HepG2 (cell line): Measurements from ENCODE around the gene B4GALT5. TPM values are rescaled to one million over a fixed set of nuclear protein-coding genes. Genes with fewer than 3 reads are reported as not detected.

ENCODE experiments used
- BCL6 ChIP-seq: IDR thresholded peaks from 2 replicates; pipeline ENCODE4 v1.6.1; 2016; ENCODE audit warnings: missing genetic modification reagents, missing compliant biosample characterization
- DNMT3B ChIP-seq: conservative IDR thresholded peaks from 2 replicates; pipeline ENCODE4 v1.6.1; 2016; ENCODE audit warnings: missing biosample characterization, control low read depth
- FOXK2 ChIP-seq: fragments of 450-650 bp; IDR thresholded peaks from 2 replicates; pipeline ENCODE4 v1.6.1; 2016
- HOXD1 ChIP-seq: sonication (generic); formaldehyde crosslinking; IDR thresholded peaks from 2 replicates; pipeline ENCODE4 v1.5.0; 2020; ENCODE audit warnings: missing genetic modification reagents
- SETDB1 ChIP-seq: sonication (generic); formaldehyde crosslinking; IDR thresholded peaks from 2 replicates; pipeline ENCODE4 v1.5.1; 2020; ENCODE audit warnings: missing genetic modification reagents, mild to moderate bottlenecking, borderline replicate concordance
- ZNF138 ChIP-seq: sonication (generic); formaldehyde crosslinking; IDR thresholded peaks from 2 replicates; pipeline ENCODE4 v1.5.0; 2020; ENCODE audit warnings: mild to moderate bottlenecking, low read depth, missing genetic modification reagents
- ZNF263 ChIP-seq: sonication (generic); formaldehyde crosslinking; IDR thresholded peaks from 2 replicates; pipeline ENCODE4 v1.4.0; 2020; ENCODE audit warnings: missing genetic modification reagents
- ZNF326 ChIP-seq: sonication (generic); formaldehyde crosslinking; IDR thresholded peaks from 2 replicates; pipeline ENCODE4 v1.4.0; 2020; ENCODE audit warnings: missing genetic modification reagents, borderline replicate concordance
- ZNF343 ChIP-seq: sonication (generic); formaldehyde crosslinking; IDR thresholded peaks from 2 replicates; pipeline ENCODE4 v1.4.0; 2020; ENCODE audit warnings: mild to moderate bottlenecking, missing genetic modification reagents
- ZNF451 ChIP-seq: sonication (generic); formaldehyde crosslinking; IDR thresholded peaks from 2 replicates; pipeline ENCODE4 v1.5.0; 2020; ENCODE audit warnings: mild to moderate bottlenecking, missing genetic modification reagents
- ZNF629 ChIP-seq: sonication (generic); formaldehyde crosslinking; conservative IDR thresholded peaks from 2 replicates; pipeline ENCODE4 v1.5.0; 2020; ENCODE audit warnings: missing genetic modification reagents
- ZNF7 ChIP-seq: IDR thresholded peaks from 2 replicates; pipeline ENCODE4 v1.6.1; 2016; ENCODE audit warnings: missing biosample characterization, missing genetic modification reagents
- ZNF747 ChIP-seq: sonication (generic); formaldehyde crosslinking; IDR thresholded peaks from 2 replicates; pipeline ENCODE4 v1.8.1; 2023; ENCODE audit warnings: missing genetic modification reagents, mild to moderate bottlenecking, borderline replicate concordance
- ZNF83 ChIP-seq: sonication (generic); formaldehyde crosslinking; IDR thresholded peaks from 2 replicates; pipeline ENCODE4 v1.4.0; 2020; ENCODE audit warnings: missing genetic modification reagents, mild to moderate bottlenecking, borderline replicate concordance
- polyA plus RNA-seq, 8 experiments: library from polyadenylated mRNA; depleted of rRNA in 3 of 8; stranded (reverse) in 7 of 8; unstranded in 1 of 8; fragments of >200 nt; fragmentation: Illumina TruSeq in 4 of 8; extraction: Trizol in 4 of 8; gene quantifications; 2 replicates each; pipeline versions ENCODE4 v1.2.1 to v1.2.3, GENCODE V29; 2011 to 2016; ENCODE audit warnings: low read depth in 4 of 8, missing spikeins in 1 of 8, mixed read lengths in 1 of 8; ENCODE audit not compliant: insufficient read depth in 1 of 8
- total RNA-seq, 5 experiments: library from RNA; depleted of rRNA; stranded (reverse); fragments of >200 nt; fragmentation: Illumina TruSeq; extraction: Trizol; gene quantifications; 2 replicates each; pipeline ENCODE4 v1.2.3, GENCODE V29; 2016; ENCODE audit warnings: low read depth in 1 of 5
- TF ChIP-seq, protein P1 (sequence below): sonication (generic); formaldehyde crosslinking; IDR thresholded peaks from 2 replicates; pipeline ENCODE4 v1.5.0; 2020; ENCODE audit warnings: mild to moderate bottlenecking, low read depth, missing genetic modification reagents, borderline replicate concordance
- TF ChIP-seq, protein P2 (sequence below): sonication (generic); formaldehyde crosslinking; conservative IDR thresholded peaks from 2 replicates; pipeline ENCODE4 v1.5.0; 2020; ENCODE audit warnings: missing genetic modification reagents
- TF ChIP-seq, protein P3 (sequence below): sonication (generic); formaldehyde crosslinking; IDR thresholded peaks from 2 replicates; pipeline ENCODE4 v1.5.0; 2020; ENCODE audit warnings: mild to moderate bottlenecking, missing genetic modification reagents, borderline replicate concordance
- TF ChIP-seq, protein P4 (sequence below): sonication (generic); formaldehyde crosslinking; IDR thresholded peaks from 2 replicates; pipeline ENCODE4 v1.5.0; 2020; ENCODE audit warnings: mild to moderate bottlenecking, missing genetic modification reagents

Gene B4GALT5
- total and polyA plus RNA-seq, 2 of the 13 experiments (the other 11 are each of a cell fraction or from before 2014, with no cell fraction given), result 27.3 to 30.9 TPM

DNA sequence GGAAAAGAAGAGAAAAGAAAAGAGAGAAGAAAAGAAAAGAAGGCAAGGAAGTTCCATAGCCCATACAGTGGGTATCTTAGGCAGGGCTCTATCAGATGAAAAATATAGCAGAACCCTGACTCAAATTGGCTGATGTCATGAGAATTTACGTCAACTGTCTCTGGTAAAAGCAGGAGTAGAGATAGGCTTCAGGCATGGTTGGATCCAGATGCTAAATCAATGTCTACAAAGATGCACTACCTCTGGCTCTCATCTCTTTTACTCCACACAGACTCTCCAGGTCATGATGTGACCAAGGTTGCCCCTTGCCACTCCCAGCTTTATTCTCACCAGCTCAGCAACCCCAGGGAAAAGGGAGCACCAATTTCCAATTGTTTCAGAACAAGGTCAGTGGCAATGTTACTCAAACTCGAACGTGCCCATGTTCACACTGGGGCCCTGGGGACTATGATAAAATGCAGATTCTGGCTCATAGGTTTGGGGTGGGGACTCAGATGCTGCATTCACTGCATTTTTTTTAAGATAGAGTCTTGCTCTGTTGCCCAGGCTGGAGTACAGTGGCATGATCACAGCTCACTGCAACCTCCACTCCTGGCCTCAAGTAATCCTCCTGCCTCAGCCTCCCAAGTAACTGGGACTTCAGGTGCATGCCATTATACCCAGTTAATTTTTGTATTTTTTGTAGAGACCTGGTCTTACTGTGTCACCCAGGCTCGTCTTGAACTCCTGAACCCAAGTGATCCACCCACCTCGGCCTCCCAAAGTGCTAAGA is 112.3 kb downstream of the B4GALT5 start (continued):
- TF ChIP-seq ZNF83 (0 out of 2 replicates have a peak, but pooled peaks have one; percentile 47), BCL6 (CRISPR knock-in tag) (no peak), ZNF326 (no peak), ZNF629 (CRISPR knock-in tag) (no peak), SETDB1 (CRISPR knock-in tag) (no peak), ZNF451 (CRISPR knock-in tag) (no peak), DNMT3B (no peak), ZNF343 (no peak), ZNF138 (CRISPR knock-in tag) (no peak), HOXD1 (CRISPR knock-in tag) (no peak), ZNF7 (CRISPR knock-in tag) (no peak), FOXK2 (no peak), ZNF263 (CRISPR knock-in tag) (0 out of 2 replicates have a peak, but pooled peaks have one; percentile 3), ZNF747 (CRISPR knock-in tag) (no peak)
- TF ChIP-seq, protein P1, sequence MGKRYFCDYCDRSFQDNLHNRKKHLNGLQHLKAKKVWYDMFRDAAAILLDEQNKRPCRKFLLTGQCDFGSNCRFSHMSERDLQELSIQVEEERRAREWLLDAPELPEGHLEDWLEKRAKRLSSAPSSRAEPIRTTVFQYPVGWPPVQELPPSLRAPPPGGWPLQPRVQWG (CRISPR knock-in tag), result no peak
- TF ChIP-seq, protein P2, sequence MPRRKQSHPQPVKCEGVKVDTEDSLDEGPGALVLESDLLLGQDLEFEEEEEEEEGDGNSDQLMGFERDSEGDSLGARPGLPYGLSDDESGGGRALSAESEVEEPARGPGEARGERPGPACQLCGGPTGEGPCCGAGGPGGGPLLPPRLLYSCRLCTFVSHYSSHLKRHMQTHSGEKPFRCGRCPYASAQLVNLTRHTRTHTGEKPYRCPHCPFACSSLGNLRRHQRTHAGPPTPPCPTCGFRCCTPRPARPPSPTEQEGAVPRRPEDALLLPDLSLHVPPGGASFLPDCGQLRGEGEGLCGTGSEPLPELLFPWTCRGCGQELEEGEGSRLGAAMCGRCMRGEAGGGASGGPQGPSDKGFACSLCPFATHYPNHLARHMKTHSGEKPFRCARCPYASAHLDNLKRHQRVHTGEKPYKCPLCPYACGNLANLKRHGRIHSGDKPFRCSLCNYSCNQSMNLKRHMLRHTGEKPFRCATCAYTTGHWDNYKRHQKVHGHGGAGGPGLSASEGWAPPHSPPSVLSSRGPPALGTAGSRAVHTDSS, result no peak
- TF ChIP-seq, protein P3, sequence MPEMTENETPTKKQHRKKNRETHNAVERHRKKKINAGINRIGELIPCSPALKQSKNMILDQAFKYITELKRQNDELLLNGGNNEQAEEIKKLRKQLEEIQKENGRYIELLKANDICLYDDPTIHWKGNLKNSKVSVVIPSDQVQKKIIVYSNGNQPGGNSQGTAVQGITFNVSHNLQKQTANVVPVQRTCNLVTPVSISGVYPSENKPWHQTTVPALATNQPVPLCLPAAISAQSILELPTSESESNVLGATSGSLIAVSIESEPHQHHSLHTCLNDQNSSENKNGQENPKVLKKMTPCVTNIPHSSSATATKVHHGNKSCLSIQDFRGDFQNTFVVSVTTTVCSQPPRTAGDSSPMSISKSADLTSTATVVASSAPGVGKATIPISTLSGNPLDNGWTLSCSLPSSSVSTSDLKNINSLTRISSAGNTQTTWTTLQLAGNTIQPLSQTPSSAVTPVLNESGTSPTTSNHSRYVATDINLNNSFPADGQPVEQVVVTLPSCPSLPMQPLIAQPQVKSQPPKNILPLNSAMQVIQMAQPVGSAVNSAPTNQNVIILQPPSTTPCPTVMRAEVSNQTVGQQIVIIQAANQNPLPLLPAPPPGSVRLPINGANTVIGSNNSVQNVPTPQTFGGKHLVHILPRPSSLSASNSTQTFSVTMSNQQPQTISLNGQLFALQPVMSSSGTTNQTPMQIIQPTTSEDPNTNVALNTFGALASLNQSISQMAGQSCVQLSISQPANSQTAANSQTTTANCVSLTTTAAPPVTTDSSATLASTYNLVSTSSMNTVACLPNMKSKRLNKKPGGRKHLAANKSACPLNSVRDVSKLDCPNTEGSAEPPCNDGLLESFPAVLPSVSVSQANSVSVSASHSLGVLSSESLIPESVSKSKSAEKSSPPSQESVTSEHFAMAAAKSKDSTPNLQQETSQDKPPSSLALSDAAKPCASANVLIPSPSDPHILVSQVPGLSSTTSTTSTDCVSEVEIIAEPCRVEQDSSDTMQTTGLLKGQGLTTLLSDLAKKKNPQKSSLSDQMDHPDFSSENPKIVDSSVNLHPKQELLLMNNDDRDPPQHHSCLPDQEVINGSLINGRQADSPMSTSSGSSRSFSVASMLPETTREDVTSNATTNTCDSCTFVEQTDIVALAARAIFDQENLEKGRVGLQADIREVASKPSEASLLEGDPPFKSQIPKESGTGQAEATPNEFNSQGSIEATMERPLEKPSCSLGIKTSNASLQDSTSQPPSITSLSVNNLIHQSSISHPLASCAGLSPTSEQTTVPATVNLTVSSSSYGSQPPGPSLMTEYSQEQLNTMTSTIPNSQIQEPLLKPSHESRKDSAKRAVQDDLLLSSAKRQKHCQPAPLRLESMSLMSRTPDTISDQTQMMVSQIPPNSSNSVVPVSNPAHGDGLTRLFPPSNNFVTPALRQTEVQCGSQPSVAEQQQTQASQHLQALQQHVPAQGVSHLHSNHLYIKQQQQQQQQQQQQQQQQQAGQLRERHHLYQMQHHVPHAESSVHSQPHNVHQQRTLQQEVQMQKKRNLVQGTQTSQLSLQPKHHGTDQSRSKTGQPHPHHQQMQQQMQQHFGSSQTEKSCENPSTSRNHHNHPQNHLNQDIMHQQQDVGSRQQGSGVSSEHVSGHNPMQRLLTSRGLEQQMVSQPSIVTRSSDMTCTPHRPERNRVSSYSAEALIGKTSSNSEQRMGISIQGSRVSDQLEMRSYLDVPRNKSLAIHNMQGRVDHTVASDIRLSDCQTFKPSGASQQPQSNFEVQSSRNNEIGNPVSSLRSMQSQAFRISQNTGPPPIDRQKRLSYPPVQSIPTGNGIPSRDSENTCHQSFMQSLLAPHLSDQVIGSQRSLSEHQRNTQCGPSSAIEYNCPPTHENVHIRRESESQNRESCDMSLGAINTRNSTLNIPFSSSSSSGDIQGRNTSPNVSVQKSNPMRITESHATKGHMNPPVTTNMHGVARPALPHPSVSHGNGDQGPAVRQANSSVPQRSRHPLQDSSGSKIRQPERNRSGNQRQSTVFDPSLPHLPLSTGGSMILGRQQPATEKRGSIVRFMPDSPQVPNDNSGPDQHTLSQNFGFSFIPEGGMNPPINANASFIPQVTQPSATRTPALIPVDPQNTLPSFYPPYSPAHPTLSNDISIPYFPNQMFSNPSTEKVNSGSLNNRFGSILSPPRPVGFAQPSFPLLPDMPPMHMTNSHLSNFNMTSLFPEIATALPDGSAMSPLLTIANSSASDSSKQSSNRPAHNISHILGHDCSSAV (CRISPR knock-in tag), result no peak
- TF ChIP-seq, protein P4, sequence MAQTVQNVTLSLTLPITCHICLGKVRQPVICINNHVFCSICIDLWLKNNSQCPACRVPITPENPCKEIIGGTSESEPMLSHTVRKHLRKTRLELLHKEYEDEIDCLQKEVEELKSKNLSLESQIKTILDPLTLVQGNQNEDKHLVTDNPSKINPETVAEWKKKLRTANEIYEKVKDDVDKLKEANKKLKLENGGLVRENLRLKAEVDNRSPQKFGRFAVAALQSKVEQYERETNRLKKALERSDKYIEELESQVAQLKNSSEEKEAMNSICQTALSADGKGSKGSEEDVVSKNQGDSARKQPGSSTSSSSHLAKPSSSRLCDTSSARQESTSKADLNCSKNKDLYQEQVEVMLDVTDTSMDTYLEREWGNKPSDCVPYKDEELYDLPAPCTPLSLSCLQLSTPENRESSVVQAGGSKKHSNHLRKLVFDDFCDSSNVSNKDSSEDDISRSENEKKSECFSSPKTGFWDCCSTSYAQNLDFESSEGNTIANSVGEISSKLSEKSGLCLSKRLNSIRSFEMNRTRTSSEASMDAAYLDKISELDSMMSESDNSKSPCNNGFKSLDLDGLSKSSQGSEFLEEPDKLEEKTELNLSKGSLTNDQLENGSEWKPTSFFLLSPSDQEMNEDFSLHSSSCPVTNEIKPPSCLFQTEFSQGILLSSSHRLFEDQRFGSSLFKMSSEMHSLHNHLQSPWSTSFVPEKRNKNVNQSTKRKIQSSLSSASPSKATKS (CRISPR knock-in tag), result no peak
